MM.1S (cell line): Measurements from ENCODE around the gene SCN4B.

Source experiments
- CTCF ChIP-seq: fragments of 300-600 bp; sonication (generic); IDR thresholded peaks from 2 replicates; pipeline ENCODE4 v1.5.1; 2016; ENCODE audit warnings: antibody characterized with exemption, low read length, mixed read lengths
- EZH2 ChIP-seq: fragments of 300-600 bp; sonication (generic); optimal IDR thresholded peaks from 2 replicates; pipeline ENCODE3; 2017; ENCODE audit warnings: low read depth, mild to moderate bottlenecking, antibody characterized with exemption, low read length, mixed read lengths
- EZH2phosphoT487 ChIP-seq: fragments of 300-600 bp; sonication (generic); IDR thresholded peaks from 2 replicates; pipeline ENCODE4 v1.6.1; 2018; ENCODE audit warnings: antibody characterized with exemption, low read length

GRCh38 chr11:118180300-118180703, 27.7 kb upstream of the SCN4B start:
- TF ChIP-seq CTCF (no peak), EZH2 (no peak), EZH2phosphoT487 (no peak)
